Neuronal stem cell (in vitro differentiated cells): ENCODE results near the gene PITHD1.
"Not testable (repeated sequence)": the region's sequence is repeated elsewhere in the genome, so short reads cannot be mapped to it uniquely, and the experiment has no call there.

Experiments
- DNase-seq: peaks from one replicate; pipeline ENCODE4 v3.0.0-alpha.2; 2013; ENCODE audit warnings: low spot score
- H2AFZ ChIP-seq: one replicate; pipeline ENCODE4 v1.6.1; 2013; ENCODE audit warnings: mild to moderate bottlenecking, low read length, inconsistent platforms
- H2AK5ac ChIP-seq: 2 replicates; pipeline ENCODE4 v1.6.1; 2013; ENCODE audit warnings: low read depth, mild to moderate bottlenecking, inconsistent platforms, low read length, moderate library complexity, mixed read lengths
- H2BK120ac ChIP-seq: 2 replicates; pipeline ENCODE4 v1.6.1; 2013; ENCODE audit warnings: low read depth, mild to moderate bottlenecking, inconsistent platforms, low read length, moderate library complexity, mixed read lengths
- H2BK12ac ChIP-seq: one replicate; pipeline ENCODE4 v1.6.1; 2013; ENCODE audit warnings: low read length, inconsistent platforms
- H2BK15ac ChIP-seq: 2 replicates; pipeline ENCODE4 v1.6.1; 2013; ENCODE audit warnings: mild to moderate bottlenecking, low read length, inconsistent platforms, mixed read lengths
- H2BK5ac ChIP-seq: one replicate; pipeline ENCODE4 v1.6.1; 2013; ENCODE audit warnings: inconsistent platforms, mild to moderate bottlenecking, low read length, moderate library complexity
- H3K14ac ChIP-seq: one replicate; pipeline ENCODE4 v1.6.1; 2013; ENCODE audit warnings: low read length, inconsistent platforms
- H3K18ac ChIP-seq: 2 replicates; pipeline ENCODE4 v1.6.1; 2013; ENCODE audit warnings: low read length, inconsistent platforms
- H3K23ac ChIP-seq: 2 replicates; pipeline ENCODE4 v1.6.1; 2013; ENCODE audit warnings: low read depth, mild to moderate bottlenecking, mixed read lengths, low read length, inconsistent platforms; ENCODE audit not compliant: poor library complexity
- H3K27ac ChIP-seq: replicated peaks from 3 replicates; pipeline ENCODE4 v1.5.1; 2013; ENCODE audit warnings: low read length, inconsistent platforms
- H3K27me3 ChIP-seq, 3 experiments: 2 replicates each; pipeline ENCODE4 v1.6.1; 2013; ENCODE audit warnings: low read length in 3 of 3, mild to moderate bottlenecking in 2 of 3, inconsistent platforms in 1 of 3, low read depth in 1 of 3, mixed read lengths in 1 of 3, moderate library complexity in 1 of 3; ENCODE audit not compliant: control insufficient read depth in 3 of 3, insufficient read depth in 3 of 3
- H3K36me3 ChIP-seq, 2 donors: replicated peaks in 1 of 2; 2 replicates each; pipeline ENCODE4 v1.6.1; 2013; ENCODE audit warnings: low read length in 2 of 2; ENCODE audit not compliant: control insufficient read depth in 2 of 2, insufficient read depth in 2 of 2
- H3K4ac ChIP-seq: 2 replicates; pipeline ENCODE4 v1.6.1; 2013; ENCODE audit warnings: inconsistent platforms, mild to moderate bottlenecking, low read length, moderate library complexity
- H3K4me1 ChIP-seq, 2 donors: 1 replicate in 1 of 2; 2 replicates in 1 of 2; pipeline ENCODE4 v1.6.1; 2013; ENCODE audit warnings: low read length in 2 of 2, low read depth in 1 of 2; ENCODE audit not compliant: control insufficient read depth in 2 of 2, insufficient read depth in 1 of 2
- H3K4me2 ChIP-seq: one replicate; pipeline ENCODE4 v1.6.1; 2013; ENCODE audit warnings: mild to moderate bottlenecking, low read length, inconsistent platforms; ENCODE audit not compliant: insufficient read depth, poor library complexity, severe bottlenecking
- H3K4me3 ChIP-seq, 2 donors: 2 replicates each; pipeline ENCODE4 v1.5.1; 2013; ENCODE audit warnings: low read length in 2 of 2, mild to moderate bottlenecking in 2 of 2, inconsistent platforms in 1 of 2, moderate library complexity in 1 of 2
- H3K79me1 ChIP-seq: one replicate; pipeline ENCODE4 v1.6.1; 2013; ENCODE audit warnings: low read depth, mild to moderate bottlenecking, inconsistent platforms, low read length, moderate library complexity
- H3K9ac ChIP-seq: one replicate; pipeline ENCODE4 v1.6.1; 2013; ENCODE audit warnings: mild to moderate bottlenecking, low read depth, low read length, inconsistent platforms; ENCODE audit not compliant: poor library complexity
- H3K9me3 ChIP-seq, 2 donors: replicated peaks in 1 of 2; 2 replicates each; pipeline versions ENCODE3 to v1.6.1; 2013; ENCODE audit warnings: low read length in 2 of 2, mild to moderate bottlenecking in 2 of 2, inconsistent platforms in 1 of 2, low read depth in 1 of 2, mixed read lengths in 1 of 2, moderate library complexity in 1 of 2; ENCODE audit not compliant: control insufficient read depth in 2 of 2, insufficient read depth in 1 of 2
- H4K8ac ChIP-seq: one replicate; pipeline ENCODE4 v1.6.1; 2013; ENCODE audit warnings: low read depth, mild to moderate bottlenecking, inconsistent platforms, low read length, moderate library complexity
- H4K91ac ChIP-seq: one replicate; pipeline ENCODE4 v1.6.1; 2013; ENCODE audit warnings: low read length, low read depth, mild to moderate bottlenecking, inconsistent platforms; ENCODE audit not compliant: poor library complexity
- WGBS, 2 donors: extraction: QIAGEN DNeasy Blood & Tissue Kit; methylation state at CpG; one replicate each; pipeline ENCODE4 v1.1.7; 2013; ENCODE audit warnings: missing lambda C conversion rate in 2 of 2, mixed read lengths in 1 of 2; ENCODE audit not compliant: insufficient read length in 2 of 2, insufficient replicate concordance in 1 of 2; ENCODE audit errors: extremely low coverage in 2 of 2; 5-methylcytosine and 5-hydroxymethylcytosine counted together

The PITHD1 gene

GRCh38 chr1:23800400-23801337, 22.5 kb downstream of the PITHD1 start, which contains the start of gene GALE:
Gene GALE (minus strand): TSS chr1:23800754. CDS start chr1:23799007, 1,747 bp downstream.
- no peak within 1 kb of the TSS for H3K4ac ChIP-seq
- WGBS, 2 donors, result no CpG with 5 or more reads among the region's 82 CpGs
- peak; percentile 83 for DNase-seq
- peak within 1 kb of the TSS; percentile 81 for H2BK12ac ChIP-seq
- peak within 1 kb of the TSS; percentile 85 for H3K4me2 ChIP-seq
- no peak within 1 kb of the TSS for H2BK120ac ChIP-seq
- H3K27ac ChIP-seq, result peak within 1 kb of the TSS; percentile 80
- no peaks in the 10 kb centered on the region for H3K9me3 ChIP-seq
- H4K8ac ChIP-seq, result peak within 1 kb of the TSS; percentile 56
- peaks cover 8% of the 10 kb centered on the region for H3K79me1 ChIP-seq
- H3K18ac ChIP-seq, result peak within 1 kb of the TSS; percentile 99
- H2BK15ac ChIP-seq, result peak within 1 kb of the TSS; percentile 25
- H2BK5ac ChIP-seq, result peak within 1 kb of the TSS; percentile 97
- H3K4me3 ChIP-seq, result peak within 1 kb of the TSS; percentile 100
- peak within 1 kb of the TSS; percentile 95 for H3K14ac ChIP-seq
- H3K36me3 ChIP-seq, result peaks cover 23 to 34% of the 10 kb centered on the region in 2 donors
- H2AK5ac ChIP-seq, result peak within 1 kb of the TSS; percentile 97
- H4K91ac ChIP-seq, result no peak within 1 kb of the TSS
- H3K23ac ChIP-seq, result peak within 1 kb of the TSS; percentile 92
- peak within 1 kb of the TSS; percentile 85 for H3K9ac ChIP-seq
- H2AFZ ChIP-seq, result peak within 1 kb of the TSS; percentile 96
- H3K4me1 ChIP-seq, result peaks cover 5 to 11% of the 10 kb centered on the region in 2 donors
- no peaks in the 10 kb centered on the region for H3K27me3 ChIP-seq

- H2BK120ac ChIP-seq, result no peak overlapping the region
- H2BK15ac ChIP-seq, result peak overlapping the region; percentile 1
- no peak overlapping the region for H3K27ac ChIP-seq
- H3K36me3 ChIP-seq, result peaks cover 18 to 29% of the 10 kb centered on the region in 2 donors
- H3K79me1 ChIP-seq, result peaks cover 3% of the 10 kb centered on the region
- no peak overlapping the region for H3K18ac ChIP-seq
- no peak overlapping the region for H4K91ac ChIP-seq
- H3K4me3 ChIP-seq, result peak overlapping the region; percentile 100
- H3K4me2 ChIP-seq, result peak overlapping the region; percentile 85
- H3K9ac ChIP-seq, result peak overlapping the region; percentile 22
- H2BK5ac ChIP-seq, result no peak overlapping the region
- peak overlapping the region; percentile 6 for H3K23ac ChIP-seq
- H2AK5ac ChIP-seq, result no peak overlapping the region
- H3K4ac ChIP-seq, result no peak overlapping the region
- H3K27me3 ChIP-seq, result no peaks in the 10 kb centered on the region
- peak overlapping the region; percentile 96 for H2AFZ ChIP-seq
- no peak for DNase-seq
- WGBS, 2 donors, result no CpG with 5 or more reads among the region's 19 CpGs
- H2BK12ac ChIP-seq, result no peak overlapping the region
- H3K4me1 ChIP-seq, result peaks cover 5 to 11% of the 10 kb centered on the region in 2 donors
- peak overlapping the region; percentile 56 for H4K8ac ChIP-seq
- H3K14ac ChIP-seq, result no peak overlapping the region
- no peaks in the 10 kb centered on the region for H3K9me3 ChIP-seq
Observed at GRCh38 chr1:23801338-23801748, 23.1 kb downstream of the PITHD1 start.

GRCh38 chr1:23801876-23802275, 23.7 kb downstream of the PITHD1 start:
- Histone ChIP-seq H3K79me1 (peaks cover 3% of the 10 kb centered on the region), H2BK12ac (no peak overlapping the region), H2BK120ac (no peak overlapping the region), H3K36me3 (peaks cover 15 to 29% of the 10 kb centered on the region in 2 donors), H3K4me1 (peaks cover 5 to 11% of the 10 kb centered on the region in 2 donors), H2AFZ (no peak overlapping the region), H3K27me3 (no peaks in the 10 kb centered on the region), H3K4me2 (no peak overlapping the region), H3K27ac (no peak overlapping the region), H4K8ac (no peak overlapping the region), H2BK5ac (no peak overlapping the region), H3K4ac (no peak overlapping the region), H3K9ac (no peak overlapping the region), H3K23ac (no peak overlapping the region), H3K4me3 (no peak overlapping the region), H3K9me3 (no peaks in the 10 kb centered on the region), H4K91ac (no peak overlapping the region), H3K14ac (no peak overlapping the region), H2BK15ac (no peak overlapping the region), H3K18ac (no peak overlapping the region), H2AK5ac (no peak overlapping the region)
- no CpG with 5 or more reads among the region's 10 CpGs for WGBS, 2 donors
- no peak for DNase-seq

- H3K23ac ChIP-seq, H3K4me3 ChIP-seq, H2BK120ac ChIP-seq, H3K4me2 ChIP-seq, H3K27me3 ChIP-seq, H2BK15ac ChIP-seq, H3K4ac ChIP-seq, H2AK5ac ChIP-seq, H3K9ac ChIP-seq, H2BK12ac ChIP-seq, H4K8ac ChIP-seq, H3K27ac ChIP-seq, H2BK5ac ChIP-seq, H3K9me3 ChIP-seq, H2AFZ ChIP-seq, H3K14ac ChIP-seq, H3K18ac ChIP-seq, DNase-seq, H3K79me1 ChIP-seq, H4K91ac ChIP-seq: not testable (repeated sequence)
- Histone ChIP-seq H3K4me1 (peaks cover 5 to 11% of the 10 kb centered on the region in 2 donors), H3K36me3 (peaks cover 11 to 26% of the 10 kb centered on the region in 2 donors)
- WGBS, 2 donors, result no CpG with 5 or more reads among the region's 7 CpGs
Observed at GRCh38 chr1:23802809-23803342, 24.7 kb downstream of the PITHD1 start.
